GM18870 (cell line): Measurements from ENCODE around the gene MAP4K3.

Experiments
- ATAC-seq: cut with Tn5 transposase; IDR thresholded peaks from one replicate; pipeline ENCODE4 v1.9.1; 2021; ENCODE audit warnings: moderate library complexity; ENCODE audit not compliant: unreplicated experiment

MAP4K3 gene

GRCh38 chr2:39436592-39437521, at the start of gene MAP4K3:
Gene MAP4K3, minus strand, starts transcription at chr2:39437285. Its CDS starts 298 bp downstream, at chr2:39436987.
- ATAC-seq, result peak; percentile 57

- ATAC-seq, result no peak
Measured at GRCh38 chr2:39486071-39486470, 49.0 kb upstream of the MAP4K3 start.

GRCh38 chr2:39484620-39485495, 47.8 kb upstream of the MAP4K3 start:
- no peak for ATAC-seq

GRCh38 chr2:39484206-39484605, 47.1 kb upstream of the MAP4K3 start:
- no peak for ATAC-seq

- ATAC-seq, result no peak
Measured at GRCh38 chr2:39483534-39483933, 46.4 kb upstream of the MAP4K3 start.

GRCh38 chr2:39481611-39482010, 44.5 kb upstream of the MAP4K3 start:
- ATAC-seq, result no peak

GRCh38 chr2:39479696-39480095, 42.6 kb upstream of the MAP4K3 start:
- no peak for ATAC-seq

- ATAC-seq, result no peak
Measured at GRCh38 chr2:39479053-39479670, 42.1 kb upstream of the MAP4K3 start.

- peak; percentile 96 for ATAC-seq
Measured at GRCh38 chr2:39476524-39476923, 39.4 kb upstream of the MAP4K3 start.

GRCh38 chr2:39475006-39475405, 37.9 kb upstream of the MAP4K3 start:
- no peak for ATAC-seq

- peak; percentile 47 for ATAC-seq
Measured at GRCh38 chr2:39470580-39470979, 33.5 kb upstream of the MAP4K3 start.

GRCh38 chr2:39469807-39470206, 32.7 kb upstream of the MAP4K3 start:
- ATAC-seq, result peak; percentile 84

GRCh38 chr2:39468579-39469451, 31.7 kb upstream of the MAP4K3 start:
- ATAC-seq, result no peak

GRCh38 chr2:39466311-39466710, 29.2 kb upstream of the MAP4K3 start:
- no peak for ATAC-seq

- no peak for ATAC-seq
Measured at GRCh38 chr2:39464864-39465263, 27.8 kb upstream of the MAP4K3 start.

GRCh38 chr2:39455826-39456225, 18.7 kb upstream of the MAP4K3 start:
- no peak for ATAC-seq

- ATAC-seq, result no peak
Measured at GRCh38 chr2:39452396-39452795, 15.3 kb upstream of the MAP4K3 start.

- no peak for ATAC-seq
Measured at GRCh38 chr2:39451954-39452353, 14.9 kb upstream of the MAP4K3 start.

GRCh38 chr2:39448169-39448502, 11.1 kb upstream of the MAP4K3 start:
- ATAC-seq, result no peak
